ENCODE measurements around the gene JPH4. TPM values are rescaled to one million over a fixed set of nuclear protein-coding genes. Genes with fewer than 3 reads are reported as not detected.

The JPH4 gene
- total and polyA plus RNA-seq, 2 of the 8 experiments (the other 6 are each of a cell fraction or from before 2014, with no cell fraction given): 23.9 to 46.7 TPM

GRCh38 chr14:23568021-23568599, 10.5 kb downstream of the JPH4 start:
- no peak overlapping the region for H2AFZ ChIP-seq (ENCODE audit: low read length)
- WGBS, 2 experiments (ENCODE audit: extremely low coverage in 1 of 2, insufficient coverage in 1 of 2, insufficient read length in 1 of 2, insufficient replicate concordance in 2 of 2, low coverage in 1 of 2, low lambda C conversion rate in 2 of 2, missing lambda C conversion rate in 1 of 2): 74% methylated on average over 2 of the region's 2 CpGs; no CpG with 5 or more reads in 1 of the 2 experiments
- no peak for TF ChIP-seq TAF1 (IDR thresholded peaks at IDR 0.05; ENCODE audit: low read depth, low read length)
- no peak for TF ChIP-seq EP300 (IDR thresholded peaks at IDR 0.05; ENCODE audit: borderline replicate concordance in 1 of 2, low read depth in 2 of 2, low read length in 2 of 2)
- TF ChIP-seq BACH1 (IDR thresholded peaks at IDR 0.05; ENCODE audit: low read length): no peak
- no peak for TF ChIP-seq SP4 (IDR thresholded peaks at IDR 0.05; ENCODE audit: low read length)
- no peak for TF ChIP-seq NRF1 (IDR thresholded peaks at IDR 0.05; ENCODE audit: low read depth, low read length)
- TF ChIP-seq BCL11A (IDR thresholded peaks at IDR 0.05; ENCODE audit: low read depth in 2 of 2, low read length in 2 of 2): no peak
- TF ChIP-seq E2F6 (IDR thresholded peaks at IDR 0.05): no peak
- TF ChIP-seq RXRA (IDR thresholded peaks at IDR 0.05; ENCODE audit: insufficient read depth, low read depth, low read length): no peak
- TF ChIP-seq EZH2 (IDR thresholded peaks at IDR 0.05; ENCODE audit: low read depth, low read length, severe bottlenecking): no peak
- TF ChIP-seq SIRT6 (IDR thresholded peaks at IDR 0.05; ENCODE audit: low read length): no peak
- TF ChIP-seq SIN3A (conservative IDR thresholded peaks at IDR 0.05 in 1 of 2, IDR thresholded peaks at IDR 0.05 in 1 of 2; ENCODE audit: low read depth in 1 of 2, low read length in 2 of 2): no peak
- TF ChIP-seq KDM5A (IDR thresholded peaks at IDR 0.05; ENCODE audit: low read length): no peak

More at GRCh38 chr14:23568021-23568599, 10.5 kb downstream of the JPH4 start:
- H3K9ac ChIP-seq (replicated peaks in 1 of 4; ENCODE audit: extremely low read depth in 1 of 4, low read depth in 3 of 4, low read length in 3 of 4): no peak overlapping the region
- H3K14ac ChIP-seq (ENCODE audit: insufficient read length): no peak overlapping the region
- H4K5ac ChIP-seq (ENCODE audit: insufficient read length, low read depth, low read length): no peak overlapping the region
- peaks cover 8 to 21% (median 11%) of the 10 kb centered on the region in 4 experiments for H3K4me1 ChIP-seq (replicated peaks in 1 of 4; ENCODE audit: control insufficient read depth in 3 of 4, insufficient read depth in 4 of 4, low read length in 3 of 4)
- peaks cover 7% of the 10 kb centered on the region; the same call in 1 of the 2 replicates for H3K23me2 ChIP-seq (ENCODE audit: low read depth, low read length)
- H2BK15ac ChIP-seq (ENCODE audit: low read length): no peak overlapping the region
- H2AK5ac ChIP-seq (ENCODE audit: low read depth, low read length): no peak overlapping the region
- no peak overlapping the region for H4K91ac ChIP-seq (replicated peaks; ENCODE audit: insufficient read length, low read length)
- no peak overlapping the region for H3K4ac ChIP-seq (replicated peaks; ENCODE audit: insufficient read length, low read depth, low read length)
- H2BK5ac ChIP-seq (ENCODE audit: low read depth, low read length): no peak overlapping the region
- no peak overlapping the region for H2BK20ac ChIP-seq (ENCODE audit: low read length)
- H2BK120ac ChIP-seq (replicated peaks; ENCODE audit: low read depth, low read length): no peak overlapping the region
- H3K79me2 ChIP-seq (ENCODE audit: control insufficient read depth in 1 of 2, insufficient read depth in 2 of 2, low read length in 2 of 2): no peaks in the 10 kb centered on the region
- no peaks in the 10 kb centered on the region for H4K20me1 ChIP-seq (replicated peaks in 1 of 2; ENCODE audit: control insufficient read depth in 1 of 2, insufficient read depth in 2 of 2, low read length in 2 of 2)
- no peak for DNase-seq (ENCODE audit: low read depth in 1 of 2, low spot score in 2 of 2)
- no peak overlapping the region for H3K56ac ChIP-seq (replicated peaks; ENCODE audit: insufficient read length, low read depth, low read length)
- no peak overlapping the region for H3K27ac ChIP-seq (ENCODE audit: low read depth, low read length)
- no peaks in the 10 kb centered on the region for H3K9me3 ChIP-seq (ENCODE audit: insufficient read depth in 2 of 2, low read depth in 1 of 2, low read length in 1 of 2)
- peak overlapping the region; percentile 91 to 94; a peak in 3 of 4 replicates for H3K4me2 ChIP-seq (ENCODE audit: insufficient read depth in 1 of 2, low read depth in 2 of 2, low read length in 2 of 2)
- H4K8ac ChIP-seq (ENCODE audit: extremely low read depth, insufficient read depth, low read length): no peak overlapping the region
- FAIRE-seq: no peak
- H3K18ac ChIP-seq (ENCODE audit: extremely low read depth, low read length): peak overlapping the region; percentile 6; the same call in 1 of the 2 replicates
- ChIA-PET POLR2A (ENCODE audit: partially characterized antibody) (interaction anchor here (0.6 to 52.7 kb wide), 12 partner anchors 10 to 246 kb away, joined by 3 to 1523 read pairs (median 6); partner anchors contain the start of genes NGDN, PABPN1, THTPA and ZFHX2), CTCF (ENCODE audit: partially characterized antibody) (interaction anchor here (0.7 to 70.5 kb wide), 9 partner anchors 13 to 541 kb away, joined by 3 to 2092 read pairs (median 4); partner anchors contain the start of gene NGDN)
- H3K79me1 ChIP-seq (ENCODE audit: low read depth, low read length): no peaks in the 10 kb centered on the region
- H2BK12ac ChIP-seq (ENCODE audit: low read depth, low read length): no peak overlapping the region
- peaks cover 4 to 8% (median 6%) of the 10 kb centered on the region in 4 experiments; a peak in 4 of 8 replicates for H3K36me3 ChIP-seq (ENCODE audit: control insufficient read depth in 2 of 4, insufficient read depth in 4 of 4, low read length in 3 of 4)
- no peak overlapping the region for H3K23ac ChIP-seq (ENCODE audit: insufficient read length)
- no peaks in the 10 kb centered on the region for H3K27me3 ChIP-seq (replicated peaks in 1 of 4; ENCODE audit: control insufficient read depth in 3 of 4, extremely low read depth in 1 of 4, insufficient read depth in 3 of 4, low read length in 3 of 4)
- H3K4me3 ChIP-seq (ENCODE audit: extremely low read depth in 1 of 4, insufficient read depth in 2 of 4, low read depth in 3 of 4, low read length in 4 of 4): peak overlapping the region; percentile 52 to 81 (median 67); a peak in 6 of 8 replicates

Measured in H1 (cell line).